ENCODE data around the gene GAS6.

GAS6 gene

GRCh38 chr13:113817860-113818691, 45.8 kb downstream of the GAS6 start:
- DNase-seq = no peak

- peak; percentile 81 for DNase-seq
Observed at GRCh38 chr13:113816946-113817859, 46.7 kb downstream of the GAS6 start.

- no peak for DNase-seq
Observed at GRCh38 chr13:113816254-113816929, 47.5 kb downstream of the GAS6 start.

- DNase-seq = no peak
Observed at GRCh38 chr13:113815151-113816058, 48.5 kb downstream of the GAS6 start.

GRCh38 chr13:113814435-113814821, 49.4 kb downstream of the GAS6 start:
- peak; percentile 91 for DNase-seq

GRCh38 chr13:113813749-113814434, 50.0 kb downstream of the GAS6 start:
- no peak for DNase-seq

- DNase-seq = no peak
Observed at GRCh38 chr13:113813070-113813748, 50.7 kb downstream of the GAS6 start.

GRCh38 chr13:113812178-113813040, 51.5 kb downstream of the GAS6 start:
- no peak for DNase-seq

- DNase-seq = no peak
Observed at GRCh38 chr13:113811081-113811928, 52.6 kb downstream of the GAS6 start.

- no peak for DNase-seq
Observed at GRCh38 chr13:113810640-113811039, 53.2 kb downstream of the GAS6 start.

- no peak for DNase-seq
Observed at GRCh38 chr13:113809934-113810333, 53.9 kb downstream of the GAS6 start.

GRCh38 chr13:113808058-113808834, 55.6 kb downstream of the GAS6 start:
- no peak for DNase-seq

- no peak for DNase-seq
Observed at GRCh38 chr13:113806526-113806925, 57.4 kb downstream of the GAS6 start.

- DNase-seq = no peak
Observed at GRCh38 chr13:113806104-113806471, 57.8 kb downstream of the GAS6 start.

GRCh38 chr13:113805431-113806103, 58.3 kb downstream of the GAS6 start:
- no peak for DNase-seq

- no peak for DNase-seq
Observed at GRCh38 chr13:113804703-113805430, 59.0 kb downstream of the GAS6 start.

All from DMS79 (cell line).